ENCODE results near the gene PGAP1.
"Not testable (repeated sequence)": the region's sequence is repeated elsewhere in the genome, so short reads cannot be mapped to it uniquely, and the experiment has no call there.

PGAP1 gene

GRCh38 chr2:196949116-196949515, 22.6 kb upstream of the PGAP1 start:
- DNase-seq (ENCODE audit: low spot score), result no peak

- DNase-seq (ENCODE audit: low spot score), result no peak
Observed at GRCh38 chr2:196944570-196944969, 18.1 kb upstream of the PGAP1 start.

- no peak for DNase-seq (ENCODE audit: low spot score)
Observed at GRCh38 chr2:196941398-196942078, 15.0 kb upstream of the PGAP1 start.

GRCh38 chr2:196939371-196939770, 12.9 kb upstream of the PGAP1 start:
- DNase-seq (ENCODE audit: low spot score), result no peak

GRCh38 chr2:196935432-196935831, 8.9 kb upstream of the PGAP1 start:
- no peak for DNase-seq (ENCODE audit: low spot score)

GRCh38 chr2:196934672-196935071, 8.2 kb upstream of the PGAP1 start:
- DNase-seq (ENCODE audit: low spot score), result no peak

- DNase-seq (ENCODE audit: low spot score), result no peak
Observed at GRCh38 chr2:196931555-196931954, 5.0 kb upstream of the PGAP1 start.

GRCh38 chr2:196927376-196928225, 1.1 kb upstream of the PGAP1 start:
- DNase-seq (ENCODE audit: low spot score), result peak; percentile 60

GRCh38 chr2:196925768-196926561, 542 bp downstream of the PGAP1 start:
- peak; percentile 60 for DNase-seq (ENCODE audit: low spot score)

GRCh38 chr2:196925051-196925767, 1.3 kb downstream of the PGAP1 start:
- DNase-seq (ENCODE audit: low spot score), result peak; percentile 47

- no peak for DNase-seq (ENCODE audit: low spot score)
Observed at GRCh38 chr2:196924051-196924450, 2.5 kb downstream of the PGAP1 start.

GRCh38 chr2:196918927-196919326, 7.6 kb downstream of the PGAP1 start:
- DNase-seq (ENCODE audit: low spot score), result no peak

GRCh38 chr2:196917802-196918201, 8.7 kb downstream of the PGAP1 start:
- no peak for DNase-seq (ENCODE audit: low spot score)

- no peak for DNase-seq (ENCODE audit: low spot score)
Observed at GRCh38 chr2:196915507-196916189, 10.9 kb downstream of the PGAP1 start.

GRCh38 chr2:196914867-196915460, 11.5 kb downstream of the PGAP1 start:
- no peak for DNase-seq (ENCODE audit: low spot score)

GRCh38 chr2:196913691-196914090, 12.8 kb downstream of the PGAP1 start:
- no peak for DNase-seq (ENCODE audit: low spot score)

GRCh38 chr2:196905365-196905764, 21.1 kb downstream of the PGAP1 start:
- not testable (repeated sequence) for DNase-seq (ENCODE audit: low spot score)

GRCh38 chr2:196902828-196903227, 23.7 kb downstream of the PGAP1 start:
- no peak for DNase-seq (ENCODE audit: low spot score)

- DNase-seq (ENCODE audit: low spot score), result no peak
Observed at GRCh38 chr2:196900843-196901242, 25.7 kb downstream of the PGAP1 start.

GRCh38 chr2:196899976-196900375, 26.5 kb downstream of the PGAP1 start:
- DNase-seq (ENCODE audit: low spot score), result no peak

- DNase-seq (ENCODE audit: low spot score), result no peak
Observed at GRCh38 chr2:196891136-196891535, 35.4 kb downstream of the PGAP1 start.
